HL-60 (cell line): Measurements from ENCODE around the gene DNAH10.

Experiments
- DNase-seq, 2 experiments: peaks; one replicate each; pipeline ENCODE4 v3.0.0-alpha.2; 2010 to 2020; ENCODE audit warnings: low read depth in 1 of 2, low spot score in 1 of 2
- H3K27ac ChIP-seq: fragments of 250-450 bp; sonication (Bioruptor Pico); replicated peaks from 2 replicates; pipeline ENCODE4 v1.5.1; 2020; ENCODE audit warnings: mild to moderate bottlenecking, moderate library complexity
- H3K27me3 ChIP-seq: fragments of 250-450 bp; sonication (Bioruptor Pico); 2 replicates; pipeline ENCODE4 v1.5.1; 2021; ENCODE audit warnings: mild to moderate bottlenecking, moderate library complexity; ENCODE audit not compliant: insufficient read depth, poor library complexity, severe bottlenecking
- H3K4me3 ChIP-seq: replicated peaks from 2 replicates; pipeline ENCODE4 v1.5.1; 2011; ENCODE audit warnings: mild to moderate bottlenecking, control low read depth, low read length; ENCODE audit not compliant: insufficient read depth
- CTCF ChIP-seq: IDR thresholded peaks from one replicate; pipeline ENCODE4 v1.5.1; 2011; ENCODE audit warnings: low read length, control low read depth, inconsistent platforms; ENCODE audit not compliant: insufficient read depth
- GABPA ChIP-seq: IDR thresholded peaks from 2 replicates; pipeline ENCODE4 v1.6.1; 2012; ENCODE audit warnings: low read depth
- POLR2AphosphoS5 ChIP-seq: IDR thresholded peaks from 2 replicates; pipeline ENCODE4 v1.6.1; 2012; ENCODE audit warnings: low read depth
- REST ChIP-seq: IDR thresholded peaks from 2 replicates; pipeline ENCODE4 v1.6.1; 2012; ENCODE audit warnings: low read depth; ENCODE audit not compliant: insufficient replicate concordance
- SPI1 ChIP-seq: IDR thresholded peaks from 2 replicates; pipeline ENCODE4 v1.6.1; 2012; ENCODE audit warnings: low read depth, mild to moderate bottlenecking, borderline replicate concordance

DNAH10 gene

GRCh38 chr12:123873793-123874192, 111.7 kb downstream of the DNAH10 start:
- TF ChIP-seq POLR2AphosphoS5 (no peak), REST (no peak), SPI1 (peak; percentile 74)
- Histone ChIP-seq H3K27me3 (no peaks in the 10 kb centered on the region), H3K27ac (no peak overlapping the region), H3K4me3 (no peak overlapping the region)
- no peak for DNase-seq

- Histone ChIP-seq H3K4me3 (no peak overlapping the region), H3K27me3 (no peaks in the 10 kb centered on the region), H3K27ac (no peak overlapping the region)
- DNase-seq = peak in 1 of 2 experiments; percentile 36
- TF ChIP-seq SPI1 (peak; percentile 81; the same call in 1 of the 2 replicates), REST (no peak)
Measured at GRCh38 chr12:123877968-123878367, 115.9 kb downstream of the DNAH10 start.

- H3K27ac ChIP-seq = no peak overlapping the region
- H3K27me3 ChIP-seq = no peaks in the 10 kb centered on the region
- DNase-seq = no peak
- TF ChIP-seq REST (no peak), POLR2AphosphoS5 (no peak), GABPA (no peak), SPI1 (no peak), CTCF (no peak)
- no peak overlapping the region for H3K4me3 ChIP-seq
Measured at GRCh38 chr12:123879101-123879500, 117.0 kb downstream of the DNAH10 start.

GRCh38 chr12:123879691-123880090, 117.6 kb downstream of the DNAH10 start:
- Histone ChIP-seq H3K27me3 (no peaks in the 10 kb centered on the region), H3K4me3 (no peak overlapping the region), H3K27ac (no peak overlapping the region)
- no peak for DNase-seq
- TF ChIP-seq GABPA (no peak), SPI1 (no peak), CTCF (no peak)
